Mesothelial cell of epicardium (in vitro differentiated cells): Measurements from ENCODE around the gene GLDC. TPM values are rescaled to one million over a fixed set of nuclear protein-coding genes. Genes with fewer than 3 reads are reported as not detected.
"Not testable (repeated sequence)": the region's sequence is repeated elsewhere in the genome, so short reads cannot be mapped to it uniquely, and the experiment has no call there.

Source experiments
- DNase-seq, 2 experiments: peaks; one replicate each; pipeline ENCODE4 v3.0.0; 2021; ENCODE audit warnings: low spot score in 2 of 2; ENCODE audit not compliant: unreplicated experiment in 2 of 2
- H3K27ac Mint-ChIP-seq: 2 replicates; pipeline ENCODE4 v1.8.0; 2021; ENCODE audit warnings: mixed read lengths
- H3K27me3 Mint-ChIP-seq: 2 replicates; pipeline ENCODE4 v1.8.0; 2021; ENCODE audit warnings: low read depth, mixed read lengths
- H3K36me3 Mint-ChIP-seq: 2 replicates; pipeline ENCODE4 v1.8.0; 2021; ENCODE audit warnings: mixed read lengths
- H3K4me1 Mint-ChIP-seq: 2 replicates; pipeline ENCODE4 v1.8.0; 2021; ENCODE audit warnings: mixed read lengths
- H3K4me3 Mint-ChIP-seq: 2 replicates; pipeline ENCODE4 v1.8.0; 2021; ENCODE audit warnings: mild to moderate bottlenecking, moderate library complexity, mixed read lengths
- H3K9me3 Mint-ChIP-seq: 2 replicates; pipeline ENCODE4 v1.8.0; 2021; ENCODE audit warnings: mixed read lengths
- CTCF ChIP-seq: fragments of 200-600 bp; sonication (generic); IDR thresholded peaks from one replicate; pipeline ENCODE4 v1.5.0; 2021; ENCODE audit warnings: antibody characterized with exemption; ENCODE audit not compliant: unreplicated experiment
- total RNA-seq: library from RNA; stranded (reverse); gene quantifications from 3 replicates; pipeline ENCODE4 v1.2.1, GENCODE V29; 2021

GLDC gene
- total RNA-seq, 1 donor from 2014 or later: 2.0 TPM

- Mint-ChIP-seq H3K9me3 (no peaks in the 10 kb centered on the region), H3K27ac (no peak overlapping the region), H3K36me3 (no peaks in the 10 kb centered on the region), H3K4me3 (no peak overlapping the region), H3K27me3 (no peaks in the 10 kb centered on the region), H3K4me1 (no peaks in the 10 kb centered on the region)
- DNase-seq: no peak
- no peak for TF ChIP-seq CTCF
Measured at GRCh38 chr9:6549106-6549800, 96.3 kb downstream of the GLDC start.

DNA sequence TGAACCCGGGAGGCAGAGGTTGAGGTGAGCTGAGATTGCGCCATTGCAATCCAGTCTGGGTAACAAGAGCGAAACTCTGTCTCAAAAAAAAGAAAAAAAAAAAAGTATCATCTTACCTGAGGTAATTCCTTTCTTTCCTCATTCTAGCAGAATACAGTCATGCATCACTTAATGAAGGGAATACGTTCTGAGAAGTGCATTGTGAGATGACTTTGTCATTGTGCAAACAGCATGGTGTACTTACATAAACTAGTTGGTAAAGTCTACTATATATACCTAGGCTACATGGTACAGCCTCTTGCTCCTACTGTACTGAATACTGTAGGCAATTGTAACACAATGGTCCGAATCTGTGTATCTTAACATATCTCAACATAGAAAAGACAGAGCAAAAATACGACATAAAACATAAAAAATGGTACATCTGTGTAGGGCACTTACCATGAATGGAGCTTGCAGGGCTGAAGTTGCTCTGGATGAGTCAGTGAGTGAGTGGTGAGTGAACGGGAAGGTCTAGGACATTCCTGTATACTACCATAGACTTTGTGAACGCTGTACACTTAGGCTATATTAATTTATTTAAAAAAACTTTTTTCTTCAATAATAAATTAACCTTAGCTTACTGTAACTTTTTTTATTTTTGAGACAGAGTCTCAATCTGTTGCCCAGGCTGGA is 100.4 kb downstream of the GLDC start:
- no peak for TF ChIP-seq CTCF
- no peak for DNase-seq
- Mint-ChIP-seq H3K36me3 (no peaks in the 10 kb centered on the region), H3K4me3 (no peak overlapping the region), H3K9me3 (no peaks in the 10 kb centered on the region), H3K27me3 (no peaks in the 10 kb centered on the region), H3K27ac (no peak overlapping the region), H3K4me1 (no peaks in the 10 kb centered on the region)

DNA sequence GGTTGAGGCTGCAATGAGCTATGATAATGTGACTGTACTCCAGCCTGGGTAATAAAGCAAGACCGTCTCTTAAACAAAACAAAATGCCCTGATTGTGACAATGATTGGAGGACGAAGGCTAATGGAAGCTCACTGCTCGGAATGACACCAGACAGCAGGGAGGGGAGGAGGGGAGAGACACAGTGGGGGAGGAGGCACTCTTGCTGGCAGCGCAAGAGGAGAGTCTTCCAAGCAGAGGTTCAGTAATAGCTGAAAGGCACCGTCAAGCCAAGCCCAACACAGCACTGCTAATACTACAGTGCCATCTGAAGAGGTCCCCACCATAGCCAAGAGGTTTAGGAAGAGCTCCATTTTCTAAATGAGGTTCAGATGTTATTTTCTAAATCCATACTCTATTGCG is 102.3 kb downstream of the GLDC start:
- no peak for TF ChIP-seq CTCF
- H3K27ac Mint-ChIP-seq: no peak overlapping the region
- H3K27me3 Mint-ChIP-seq: no peaks in the 10 kb centered on the region
- no peak for DNase-seq
- H3K36me3 Mint-ChIP-seq: no peaks in the 10 kb centered on the region
- H3K9me3 Mint-ChIP-seq: no peaks in the 10 kb centered on the region
- H3K4me3 Mint-ChIP-seq: no peak overlapping the region
- H3K4me1 Mint-ChIP-seq: no peaks in the 10 kb centered on the region

GRCh38 chr9:6542617-6543016 is 102.9 kb downstream of the GLDC start:
- H3K4me1 Mint-ChIP-seq, H3K4me3 Mint-ChIP-seq, H3K27me3 Mint-ChIP-seq, H3K36me3 Mint-ChIP-seq, H3K9me3 Mint-ChIP-seq, H3K27ac Mint-ChIP-seq, DNase-seq: not testable (repeated sequence)

GRCh38 chr9:6538666-6539071 is 106.9 kb downstream of the GLDC start:
- H3K27me3 Mint-ChIP-seq: no peaks in the 10 kb centered on the region
- H3K4me1 Mint-ChIP-seq: no peaks in the 10 kb centered on the region
- TF ChIP-seq CTCF: no peak
- H3K9me3 Mint-ChIP-seq: no peaks in the 10 kb centered on the region
- no peak for DNase-seq
- no peak overlapping the region for H3K27ac Mint-ChIP-seq
- no peak overlapping the region for H3K4me3 Mint-ChIP-seq
- no peaks in the 10 kb centered on the region for H3K36me3 Mint-ChIP-seq

DNA sequence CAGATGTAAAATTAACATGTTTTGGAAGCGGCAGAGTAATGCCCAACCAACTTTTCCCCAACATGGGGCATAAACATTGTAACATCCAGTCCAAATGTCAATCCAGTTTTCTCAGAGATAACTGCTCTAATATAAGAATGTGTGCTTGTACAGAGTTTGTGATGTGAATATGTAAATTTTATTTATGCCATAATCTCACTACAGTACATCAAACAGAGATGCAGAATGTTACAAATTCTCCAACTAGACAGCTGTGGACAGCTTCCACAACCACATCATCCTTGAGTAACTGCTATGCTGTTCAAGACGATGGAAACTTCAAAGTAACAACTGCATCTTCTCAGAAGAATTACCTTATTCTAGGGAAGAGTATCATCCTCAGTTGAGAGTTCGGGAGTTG is 109.9 kb downstream of the GLDC start:
- H3K27ac Mint-ChIP-seq: no peak overlapping the region
- no peaks in the 10 kb centered on the region for H3K27me3 Mint-ChIP-seq
- no peak for DNase-seq
- no peak overlapping the region for H3K4me3 Mint-ChIP-seq
- no peak for TF ChIP-seq CTCF
- H3K36me3 Mint-ChIP-seq: no peaks in the 10 kb centered on the region
- no peaks in the 10 kb centered on the region for H3K9me3 Mint-ChIP-seq
- no peaks in the 10 kb centered on the region for H3K4me1 Mint-ChIP-seq
